ENCODE data around the gene ATP2B1. TPM values are rescaled to one million over a fixed set of nuclear protein-coding genes. Genes with fewer than 3 reads are reported as not detected.
"Not testable (repeated sequence)": the region's sequence is repeated elsewhere in the genome, so short reads cannot be mapped to it uniquely, and the experiment has no call there.

ATP2B1 gene
- total RNA-seq, 1 donor from 2014 or later = 15.7 TPM

DNA sequence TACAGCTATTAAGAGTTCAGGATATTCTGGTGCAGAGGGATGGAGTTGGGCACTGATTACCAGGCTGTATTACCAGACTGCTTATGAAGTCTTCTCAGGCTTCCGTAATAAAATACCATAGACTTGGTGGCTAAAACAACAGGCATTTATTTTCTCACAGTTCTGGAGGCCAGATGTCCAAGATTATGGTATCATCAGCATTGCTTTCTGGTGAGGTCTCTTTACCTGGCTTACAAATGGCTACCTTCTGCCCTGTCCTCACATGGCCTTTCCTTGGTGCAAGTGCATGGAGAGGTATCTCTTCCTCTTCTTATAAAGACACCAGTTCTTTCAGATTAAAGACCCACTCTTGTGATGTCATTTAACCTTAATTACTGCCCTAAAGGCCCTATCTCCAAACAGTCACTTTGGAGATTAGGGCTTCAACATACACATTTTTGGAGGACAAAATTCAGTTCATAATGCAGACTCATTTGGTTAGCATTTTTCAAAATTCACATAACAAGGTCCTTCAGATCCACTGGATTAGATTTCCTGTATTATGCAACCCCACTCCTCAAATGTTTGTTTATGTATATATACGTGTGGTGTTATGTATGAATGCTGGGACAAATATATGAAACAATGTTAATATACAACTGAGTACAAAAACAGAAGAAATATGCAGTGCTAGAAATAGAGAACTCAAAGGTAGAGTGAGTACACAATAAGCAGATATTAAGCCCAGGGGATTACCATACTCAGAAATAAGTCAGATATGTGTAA is 9.3 kb upstream of the ATP2B1 start:
- DNase-seq (ENCODE audit: low read depth in 2 of 2) = no peak

DNA sequence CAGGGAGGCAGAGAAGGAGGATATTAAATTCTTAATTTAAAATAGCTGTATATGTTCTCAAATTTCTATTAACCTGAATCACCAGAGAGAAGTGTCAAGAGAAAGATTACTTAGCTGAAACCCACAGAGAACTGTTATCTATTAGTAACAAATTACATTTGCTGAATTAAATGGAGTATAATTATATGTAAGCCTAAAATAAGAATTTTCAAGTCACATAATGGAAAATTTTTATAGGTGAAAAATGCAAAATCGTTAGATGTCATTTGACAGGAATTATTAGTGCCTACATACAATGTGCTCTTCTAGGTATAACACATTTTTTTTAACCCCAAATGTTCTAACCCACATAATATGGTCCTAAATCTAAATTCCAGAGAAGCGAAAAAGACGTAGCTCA is 4.1 kb upstream of the ATP2B1 start:
- no peak for DNase-seq (ENCODE audit: low read depth in 2 of 2)

DNA sequence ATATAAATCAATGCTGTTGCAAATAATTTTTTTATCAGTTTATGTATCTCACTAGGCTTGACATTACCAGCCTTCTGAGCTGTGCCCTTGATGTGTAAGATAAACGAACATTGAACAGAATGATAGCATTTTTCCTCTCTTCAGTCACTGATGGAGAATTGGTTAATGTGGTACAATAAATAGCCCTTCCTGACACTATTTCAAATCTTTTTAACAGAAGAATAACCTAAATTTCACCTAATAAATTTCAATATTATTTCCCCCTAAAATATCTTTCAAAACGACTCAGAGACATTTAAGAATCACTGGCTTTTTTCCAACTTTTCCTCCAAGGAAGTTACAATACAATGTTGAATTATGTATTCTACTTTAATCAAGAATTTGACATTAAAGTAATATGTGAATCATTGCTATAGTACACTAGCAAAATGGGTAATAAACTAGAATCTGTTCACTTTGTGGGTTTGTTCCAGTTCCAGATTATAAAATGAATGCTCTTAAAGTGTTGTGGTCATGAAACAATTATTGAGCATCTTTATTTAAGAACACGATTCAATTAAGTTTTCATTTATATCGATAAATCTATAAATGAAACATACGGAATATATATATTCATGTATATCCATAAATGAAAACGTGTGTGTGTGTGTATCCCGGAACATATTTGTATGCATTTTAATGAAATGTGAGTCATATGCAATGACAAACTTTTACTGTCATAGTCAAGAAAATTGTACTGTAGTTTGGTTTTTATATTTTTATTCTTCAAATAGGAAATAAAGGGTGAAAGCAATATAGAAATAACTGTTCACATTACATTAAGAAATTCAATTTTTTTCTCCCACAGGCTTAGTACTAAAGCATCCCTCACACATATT is 2.5 kb upstream of the ATP2B1 start:
- DNase-seq (ENCODE audit: low read depth in 2 of 2) = no peak

DNA sequence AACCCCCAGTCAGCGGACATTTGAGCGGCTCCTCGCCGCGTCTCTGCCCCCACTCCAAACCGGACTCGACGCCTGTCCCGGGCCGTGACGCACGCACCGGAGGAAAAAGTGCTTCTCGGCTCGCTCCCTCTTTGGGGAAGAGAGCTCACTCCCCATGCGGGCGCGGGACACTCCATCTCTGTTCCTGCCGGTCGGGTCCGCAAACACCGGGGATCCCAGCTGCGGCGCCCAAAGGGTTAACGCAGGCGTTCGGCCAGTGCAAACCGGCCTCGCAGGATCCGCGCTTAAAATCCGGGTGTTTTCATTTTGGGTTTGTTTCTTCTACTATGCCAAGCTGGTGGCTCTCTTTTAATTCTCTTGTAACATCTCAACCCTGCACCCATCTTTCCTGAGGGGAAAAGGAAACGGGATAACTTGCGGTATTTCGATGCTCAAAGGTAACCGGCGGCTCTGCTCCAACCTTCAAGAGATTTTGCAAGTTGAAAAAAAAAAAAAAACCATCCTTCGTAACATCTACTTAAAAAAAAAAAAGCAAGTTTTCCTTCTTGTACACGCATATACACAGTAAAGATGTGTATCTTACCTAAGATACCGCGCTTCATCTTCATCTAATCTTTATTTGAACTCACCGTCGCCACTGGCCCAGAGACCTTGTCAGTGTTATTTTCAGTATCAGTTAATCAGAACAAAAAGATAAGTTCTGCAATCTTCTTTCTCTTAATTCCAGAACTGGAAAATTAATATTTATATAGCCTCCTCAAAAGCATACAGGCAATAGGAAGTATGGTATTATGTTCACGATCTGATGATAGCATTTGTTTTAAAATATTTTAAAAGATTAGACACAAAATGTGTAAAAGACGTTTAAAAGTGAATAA is 1.6 kb upstream of the ATP2B1 start:
- no peak for DNase-seq (ENCODE audit: low read depth in 2 of 2)

DNA sequence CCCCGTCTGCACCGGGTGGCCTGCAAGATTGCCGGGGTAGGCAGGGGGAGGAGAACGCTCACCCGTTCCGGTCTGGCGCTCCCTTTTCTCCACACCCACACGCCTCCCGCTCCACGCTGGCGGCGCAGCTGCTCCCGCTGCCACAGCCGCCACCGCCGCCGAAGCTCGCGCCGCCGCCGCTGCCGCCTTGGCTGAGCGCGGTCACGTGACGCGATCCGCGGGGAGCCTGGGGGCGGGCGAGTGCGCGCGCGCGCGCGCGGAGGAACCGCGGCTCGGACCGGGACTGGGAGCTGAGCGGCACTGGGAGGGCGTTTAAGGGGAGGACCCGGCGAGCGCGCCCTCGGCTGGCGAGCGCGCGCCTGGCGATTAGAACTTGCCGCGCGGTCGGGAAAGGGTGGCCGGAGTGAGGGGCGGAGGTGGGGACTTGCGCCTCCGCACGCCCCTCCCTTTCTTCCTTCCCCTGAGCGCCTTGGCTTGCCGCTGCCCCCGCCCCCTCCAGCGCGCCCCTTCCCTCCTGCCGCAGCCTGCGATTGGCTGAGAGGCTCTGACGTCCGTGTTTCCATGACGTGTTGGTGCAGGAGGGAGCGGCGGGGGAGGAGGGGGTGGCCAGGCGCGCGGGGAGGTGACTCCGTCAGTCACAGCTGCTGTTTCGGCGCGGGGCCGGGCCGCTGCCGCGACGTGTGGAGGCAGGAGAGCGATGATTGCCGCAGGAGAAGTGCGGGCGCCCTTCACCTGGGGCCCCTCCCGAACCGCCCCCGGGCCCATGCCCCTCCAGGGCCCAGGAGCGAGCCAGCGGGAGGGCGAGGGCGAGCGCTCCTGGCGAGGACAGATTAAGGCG is 738 bp upstream of the ATP2B1 start:
- DNase-seq (ENCODE audit: low read depth in 2 of 2) = peak; percentile 99 to 100

DNA sequence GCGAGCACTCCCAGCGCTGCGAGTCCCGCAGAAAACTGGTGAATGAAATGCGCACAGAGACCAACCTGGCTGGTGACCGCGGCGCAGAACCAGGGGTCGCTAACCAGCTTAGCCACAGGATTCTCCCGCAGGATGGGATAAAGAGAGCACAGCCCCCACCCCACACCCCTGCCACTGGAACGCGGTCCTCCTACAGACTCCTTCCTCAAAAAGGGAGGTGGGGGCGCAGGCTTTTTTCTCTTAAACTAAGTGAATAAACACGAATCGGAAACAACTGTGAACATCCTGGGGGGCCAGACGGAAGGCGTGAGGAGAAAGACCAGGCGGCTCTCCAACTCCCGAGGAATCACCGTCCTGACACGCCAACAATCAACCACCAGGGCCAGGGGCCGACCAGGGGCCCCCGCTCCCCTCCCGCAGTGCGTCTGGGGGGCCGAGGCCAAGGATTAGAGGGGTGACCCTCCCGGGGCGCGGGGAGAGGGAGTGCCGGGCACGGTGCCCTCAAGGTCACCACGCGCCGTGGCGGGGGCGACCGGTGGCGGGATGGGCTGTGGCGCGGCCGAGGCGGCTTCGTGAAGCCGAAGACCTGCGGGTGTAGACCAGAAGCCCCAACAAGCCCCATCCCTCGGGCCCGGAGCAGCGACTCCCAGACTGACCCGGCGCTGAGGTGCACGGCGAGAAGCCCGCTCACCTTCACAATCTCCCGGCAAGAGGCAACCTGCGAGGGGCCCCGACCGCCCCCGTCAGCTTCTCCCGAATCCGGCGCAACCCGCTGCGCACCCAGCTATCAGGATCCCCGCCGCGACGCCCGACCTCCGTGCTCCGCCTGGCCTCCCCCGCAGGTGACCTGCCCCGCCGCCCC is 704 bp downstream of the ATP2B1 start:
- DNase-seq (ENCODE audit: low read depth in 2 of 2) = peak; percentile 23 to 39

DNA sequence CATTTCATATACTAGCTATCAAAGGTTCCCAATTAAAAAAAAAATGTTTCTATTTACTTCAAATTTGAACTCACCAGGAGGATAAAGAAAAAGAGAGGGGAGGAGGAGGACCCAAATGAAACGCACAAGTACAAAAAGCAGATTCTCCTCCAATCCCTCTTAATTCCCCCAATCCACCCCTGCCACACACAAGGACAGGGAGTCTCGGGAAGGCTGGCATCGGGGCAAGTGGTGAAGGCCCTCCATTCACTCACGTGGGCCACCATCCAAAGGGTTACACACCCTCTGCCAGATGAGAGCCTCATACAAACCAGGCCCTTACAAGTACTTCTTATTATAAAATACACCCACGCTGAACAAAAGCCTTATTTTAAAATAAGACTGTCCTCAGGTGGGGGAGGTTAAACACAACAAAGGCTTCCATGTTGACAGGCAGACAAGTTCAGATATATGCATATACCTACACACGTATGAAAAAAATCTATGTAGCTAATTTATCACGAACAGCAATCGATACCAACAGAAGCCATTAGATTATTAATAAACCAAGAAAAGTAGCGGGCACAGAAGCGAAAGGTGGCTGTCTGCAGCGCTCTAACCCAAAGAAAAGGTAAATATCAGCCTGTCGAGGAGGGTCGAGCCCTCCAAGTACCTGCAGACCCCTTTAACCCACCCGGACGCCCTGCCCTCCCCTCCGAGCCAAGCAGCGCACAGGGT is 1.5 kb downstream of the ATP2B1 start:
- DNase-seq (ENCODE audit: low read depth in 2 of 2) = peak in 1 of 2 donors; percentile 6

DNA sequence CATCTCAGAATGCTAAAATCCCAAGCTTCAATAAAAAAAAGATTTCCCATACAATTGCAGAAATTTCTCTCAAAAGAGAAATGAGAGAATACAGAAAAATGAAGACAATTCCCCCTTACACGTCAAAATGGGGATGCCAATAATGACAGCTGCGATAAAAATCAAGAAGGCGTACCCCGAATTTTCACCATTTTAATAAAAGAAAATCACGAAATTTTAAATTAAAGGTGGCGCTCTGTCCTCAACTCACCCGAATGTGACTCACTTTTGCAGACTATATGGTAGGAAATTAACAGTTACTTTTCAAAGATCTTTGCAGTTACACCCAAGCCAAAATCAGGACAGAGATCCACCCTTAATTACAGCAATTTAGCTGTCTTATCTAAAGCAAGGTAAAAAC is 2.1 kb downstream of the ATP2B1 start:
- no peak for DNase-seq (ENCODE audit: low read depth in 2 of 2)

DNA sequence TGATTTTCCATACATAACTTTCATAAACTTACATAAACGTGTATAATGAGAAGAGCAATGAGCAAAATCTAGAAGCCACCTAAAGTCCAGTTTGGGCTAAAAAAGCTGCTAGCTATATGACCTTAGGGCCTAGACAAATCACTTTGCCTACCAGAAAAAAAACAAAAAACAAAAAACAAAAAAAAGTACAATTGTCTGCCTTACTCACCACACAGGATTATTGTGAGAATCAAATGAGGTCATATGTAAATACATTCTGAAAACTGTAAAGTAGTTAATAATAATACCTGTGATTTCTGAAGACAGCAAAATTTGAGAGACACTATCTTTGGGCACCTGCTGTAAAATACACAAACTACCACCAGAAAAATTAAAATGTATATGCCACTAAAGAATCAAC is 4.2 kb downstream of the ATP2B1 start:
- DNase-seq (ENCODE audit: low read depth in 2 of 2) = no peak

DNA sequence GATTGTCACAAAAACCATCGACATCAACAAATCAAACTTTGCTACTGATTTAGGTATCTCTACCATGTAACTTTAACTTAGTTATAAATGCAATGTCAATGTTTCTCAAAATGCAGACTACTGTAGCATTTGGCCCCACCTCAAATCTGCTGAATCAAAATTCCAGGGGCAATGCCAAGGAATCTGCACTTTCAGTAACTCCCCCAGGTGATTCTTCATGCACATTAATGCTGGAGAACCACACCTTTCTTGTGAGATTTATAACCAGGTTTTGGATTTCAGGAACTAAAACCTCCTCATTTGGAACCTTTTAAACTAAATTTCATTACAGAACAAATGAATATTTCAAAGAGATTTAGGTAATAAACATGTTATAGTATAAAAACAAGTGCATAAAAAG is 4.9 kb downstream of the ATP2B1 start:
- DNase-seq (ENCODE audit: low read depth in 2 of 2) = no peak

DNA sequence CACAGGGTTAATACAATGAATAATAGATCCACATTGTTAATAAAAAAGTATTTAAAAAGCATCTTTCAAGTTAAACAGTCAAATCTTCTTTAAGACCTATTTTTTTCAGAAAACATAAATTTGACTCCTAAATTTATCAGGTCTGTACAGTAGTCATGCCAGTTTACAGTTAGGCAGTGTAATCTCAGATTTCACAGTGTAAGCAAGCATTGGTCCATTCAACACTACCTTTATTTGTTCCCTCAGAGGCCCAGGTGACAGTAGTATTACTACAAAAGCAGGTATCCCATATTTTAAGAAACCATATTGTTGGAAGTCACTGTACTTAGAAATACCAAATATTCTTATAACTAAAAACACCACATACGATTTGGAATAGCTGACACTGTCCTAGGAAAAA is 6.1 kb downstream of the ATP2B1 start:
- no peak for DNase-seq (ENCODE audit: low read depth in 2 of 2)

DNA sequence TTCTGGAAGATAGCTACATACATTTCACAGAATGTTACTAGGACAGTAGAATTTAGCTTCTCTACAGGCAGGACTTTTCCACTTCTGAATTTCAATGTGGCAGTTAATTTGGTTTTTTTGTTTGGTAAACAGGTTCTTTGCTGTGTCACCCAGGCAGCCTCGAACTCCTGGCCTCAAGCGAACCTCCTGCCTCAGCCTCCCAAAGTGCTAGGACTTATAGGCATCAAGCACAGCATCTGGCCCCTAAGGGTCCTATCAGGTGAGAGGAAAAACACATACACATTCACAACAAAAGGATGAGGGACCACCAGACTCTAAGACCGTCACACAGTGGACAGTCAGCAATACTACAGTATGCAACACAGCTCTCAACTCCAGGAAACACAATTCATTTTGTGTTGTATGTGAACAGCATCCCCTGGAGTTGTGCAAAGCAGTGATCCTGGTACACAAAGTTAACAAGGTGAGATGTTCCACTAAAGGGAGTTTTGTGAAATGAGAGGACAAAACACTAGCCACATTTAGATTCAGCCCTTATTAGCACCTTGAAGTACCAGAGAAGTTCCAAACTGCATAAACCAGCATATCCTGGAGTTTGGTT is 6.9 kb downstream of the ATP2B1 start:
- no peak for DNase-seq (ENCODE audit: low read depth in 2 of 2)

DNA sequence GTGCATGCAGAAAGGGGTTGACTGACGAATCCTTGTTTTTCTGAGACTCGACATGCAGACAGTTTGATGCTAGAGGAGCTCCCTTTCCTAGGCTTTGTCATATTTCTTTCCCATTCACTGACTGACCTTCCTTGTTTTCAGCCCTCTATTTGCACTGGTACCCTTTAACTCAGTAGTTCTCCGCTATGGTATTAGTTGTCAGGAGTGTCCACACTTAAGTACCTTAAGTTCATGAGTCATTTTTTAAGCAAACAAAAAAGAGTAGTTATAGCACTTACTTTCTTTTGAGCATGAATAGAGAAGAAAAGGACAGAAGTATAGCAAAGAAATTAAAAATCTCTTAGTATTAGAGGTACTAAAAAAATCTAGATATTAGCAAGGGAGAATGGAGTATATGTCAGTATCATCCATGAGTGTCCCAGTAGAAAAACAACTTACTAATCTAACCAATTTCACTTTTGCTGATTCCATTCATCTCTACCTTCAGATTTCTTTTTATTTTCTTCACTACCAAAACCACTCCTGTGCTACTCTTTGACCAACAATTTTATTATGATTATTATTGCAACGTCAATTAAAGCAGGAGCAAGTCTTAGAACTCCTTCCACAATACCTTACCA is 8.3 kb downstream of the ATP2B1 start:
- no peak for DNase-seq (ENCODE audit: low read depth in 2 of 2)

DNA sequence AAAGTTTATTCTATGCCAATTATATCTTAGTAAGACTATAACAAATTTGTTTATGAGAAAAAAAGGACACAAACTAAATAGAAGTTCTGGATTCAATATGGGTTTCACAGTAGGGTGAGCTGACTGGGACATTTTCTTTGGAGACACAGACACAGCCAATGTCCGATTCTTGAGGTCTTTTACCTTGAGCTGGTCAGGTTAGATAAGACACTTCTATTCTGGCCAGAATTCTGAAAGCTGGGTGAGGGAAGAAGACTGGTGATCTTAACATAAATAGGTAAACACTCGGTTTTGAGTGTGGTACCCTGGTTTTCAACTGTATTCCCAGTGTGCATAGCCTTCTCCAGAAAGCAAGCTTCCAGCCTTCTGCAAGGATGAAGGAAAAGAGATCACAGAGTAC is 10.0 kb downstream of the ATP2B1 start:
- no peak for DNase-seq (ENCODE audit: low read depth in 2 of 2)

DNA sequence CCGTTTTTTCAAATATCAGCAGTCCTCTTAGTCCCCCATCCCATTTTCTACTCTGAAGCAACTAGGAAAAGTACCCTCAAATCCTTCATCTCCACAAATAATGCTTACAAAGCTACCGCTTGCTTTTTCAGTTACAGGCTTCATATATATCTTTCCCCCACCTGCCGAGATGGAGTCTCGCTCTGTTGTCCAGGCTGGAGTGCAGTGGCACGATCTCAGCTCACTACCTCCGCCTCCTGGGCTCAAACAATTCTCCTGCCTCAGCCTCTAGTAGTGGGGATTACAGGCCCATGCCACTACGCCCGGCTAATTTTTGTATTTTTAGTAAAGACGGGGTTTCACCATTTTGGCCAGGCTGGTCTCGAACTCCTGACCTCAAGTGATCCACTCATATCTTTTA is 10.9 kb downstream of the ATP2B1 start:
- DNase-seq (ENCODE audit: low read depth in 2 of 2) = not testable (repeated sequence)

DNA sequence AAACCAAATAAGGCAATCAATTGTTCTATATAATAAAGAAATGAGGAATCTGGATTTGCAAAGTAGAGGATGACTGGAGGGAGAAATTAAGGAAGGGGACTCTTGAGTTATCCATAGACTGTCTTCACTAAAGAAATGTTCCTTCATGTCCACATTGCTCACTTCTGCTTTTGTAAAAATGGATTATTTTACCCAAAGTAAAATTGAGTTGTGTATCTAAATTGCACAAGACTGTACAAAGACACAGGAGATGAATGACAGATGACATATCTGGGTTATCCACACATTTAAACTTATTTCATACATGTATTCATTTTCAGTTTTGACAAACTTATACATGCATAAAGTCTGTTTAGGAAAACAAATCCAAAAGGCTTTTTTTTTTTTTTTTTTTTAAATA is 11.3 kb downstream of the ATP2B1 start:
- DNase-seq (ENCODE audit: low read depth in 2 of 2) = no peak

DNA sequence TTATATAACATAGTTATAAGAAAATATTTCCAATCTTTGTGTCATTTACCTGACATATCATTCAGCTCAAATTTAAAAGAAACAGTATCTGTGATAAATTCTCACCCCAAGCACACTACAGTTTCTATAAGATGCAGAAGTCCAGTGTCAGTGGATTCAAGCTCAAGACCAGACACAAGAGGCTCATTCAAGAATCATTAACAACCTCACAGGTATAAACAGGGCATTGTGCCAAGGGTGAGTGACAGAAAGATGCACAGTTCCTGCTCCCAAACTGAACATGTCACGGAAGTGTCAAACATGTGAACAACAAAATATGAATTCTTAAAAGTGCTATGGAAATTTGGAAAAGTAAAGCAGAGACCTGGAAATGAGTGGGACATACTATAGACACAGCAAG is 12.8 kb downstream of the ATP2B1 start:
- no peak for DNase-seq (ENCODE audit: low read depth in 2 of 2)

DNA sequence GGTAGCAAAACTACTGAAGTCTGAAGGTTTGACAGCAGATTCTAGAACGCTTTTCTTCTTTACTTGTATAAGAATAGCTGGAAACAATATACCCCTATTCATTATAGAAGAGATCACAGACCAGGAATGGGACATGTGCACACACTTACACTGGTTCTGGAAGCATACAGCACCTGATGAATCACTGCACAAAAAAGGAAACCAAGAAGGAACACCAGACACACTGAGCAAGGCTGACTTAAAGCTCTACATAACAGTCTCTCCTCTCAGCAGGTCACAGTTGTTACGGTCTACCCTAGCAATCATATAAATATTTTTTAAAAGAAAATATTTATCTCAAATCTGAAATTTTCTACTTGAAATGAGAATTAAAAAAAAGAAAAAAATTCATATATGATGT is 13.5 kb downstream of the ATP2B1 start:
- DNase-seq (ENCODE audit: low read depth in 2 of 2) = peak in 1 of 2 donors; percentile 61

Measured in lung microvascular endothelial cell (primary cell).